Measurements from ENCODE around the gene RAB17.

GRCh38 chr2:237534380-237534779 lies 56.2 kb downstream of the RAB17 start:
- TF ChIP-seq CTCF (IDR thresholded peaks at IDR 0.05; ENCODE audit: low read length) (no peak), EZH2 (optimal IDR thresholded peaks at IDR 0.05; ENCODE audit: low read depth, low read length) (no peak), EZH2phosphoT487 (IDR thresholded peaks at IDR 0.05; ENCODE audit: low read length) (no peak)
